WI38 (cell line): ENCODE results near the gene OR5H14.
"Not testable (repeated sequence)": the region's sequence is repeated elsewhere in the genome, so short reads cannot be mapped to it uniquely, and the experiment has no call there.

Source experiments
- H3K4me3 ChIP-seq: 2 replicates; pipeline ENCODE4 v1.5.1; 2011; ENCODE audit warnings: low read depth, mild to moderate bottlenecking, control low read depth, low read length
- TF ChIP-seq, protein P1 (sequence below): IDR thresholded peaks from 2 replicates; pipeline ENCODE4 v1.5.1; 2012; ENCODE audit warnings: low read depth, mild to moderate bottlenecking, control low read depth, low read length

The OR5H14 gene

GRCh38 chr3:98130421-98130820, 16.9 kb upstream of the OR5H14 start, which contains the start of gene OR5H1:
TSS of gene OR5H1 (plus strand) at chr3:98130721. CDS start at chr3:98132698, 1,977 bp downstream.
- TF ChIP-seq, protein P1, sequence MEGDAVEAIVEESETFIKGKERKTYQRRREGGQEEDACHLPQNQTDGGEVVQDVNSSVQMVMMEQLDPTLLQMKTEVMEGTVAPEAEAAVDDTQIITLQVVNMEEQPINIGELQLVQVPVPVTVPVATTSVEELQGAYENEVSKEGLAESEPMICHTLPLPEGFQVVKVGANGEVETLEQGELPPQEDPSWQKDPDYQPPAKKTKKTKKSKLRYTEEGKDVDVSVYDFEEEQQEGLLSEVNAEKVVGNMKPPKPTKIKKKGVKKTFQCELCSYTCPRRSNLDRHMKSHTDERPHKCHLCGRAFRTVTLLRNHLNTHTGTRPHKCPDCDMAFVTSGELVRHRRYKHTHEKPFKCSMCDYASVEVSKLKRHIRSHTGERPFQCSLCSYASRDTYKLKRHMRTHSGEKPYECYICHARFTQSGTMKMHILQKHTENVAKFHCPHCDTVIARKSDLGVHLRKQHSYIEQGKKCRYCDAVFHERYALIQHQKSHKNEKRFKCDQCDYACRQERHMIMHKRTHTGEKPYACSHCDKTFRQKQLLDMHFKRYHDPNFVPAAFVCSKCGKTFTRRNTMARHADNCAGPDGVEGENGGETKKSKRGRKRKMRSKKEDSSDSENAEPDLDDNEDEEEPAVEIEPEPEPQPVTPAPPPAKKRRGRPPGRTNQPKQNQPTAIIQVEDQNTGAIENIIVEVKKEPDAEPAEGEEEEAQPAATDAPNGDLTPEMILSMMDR = no peak
- no peak within 1 kb of the TSS for H3K4me3 ChIP-seq

- H3K4me3 ChIP-seq = no peak overlapping the region
- TF ChIP-seq, protein P1 = no peak
Measured at GRCh38 chr3:98136631-98137030, 10.6 kb upstream of the OR5H14 start.

DNA sequence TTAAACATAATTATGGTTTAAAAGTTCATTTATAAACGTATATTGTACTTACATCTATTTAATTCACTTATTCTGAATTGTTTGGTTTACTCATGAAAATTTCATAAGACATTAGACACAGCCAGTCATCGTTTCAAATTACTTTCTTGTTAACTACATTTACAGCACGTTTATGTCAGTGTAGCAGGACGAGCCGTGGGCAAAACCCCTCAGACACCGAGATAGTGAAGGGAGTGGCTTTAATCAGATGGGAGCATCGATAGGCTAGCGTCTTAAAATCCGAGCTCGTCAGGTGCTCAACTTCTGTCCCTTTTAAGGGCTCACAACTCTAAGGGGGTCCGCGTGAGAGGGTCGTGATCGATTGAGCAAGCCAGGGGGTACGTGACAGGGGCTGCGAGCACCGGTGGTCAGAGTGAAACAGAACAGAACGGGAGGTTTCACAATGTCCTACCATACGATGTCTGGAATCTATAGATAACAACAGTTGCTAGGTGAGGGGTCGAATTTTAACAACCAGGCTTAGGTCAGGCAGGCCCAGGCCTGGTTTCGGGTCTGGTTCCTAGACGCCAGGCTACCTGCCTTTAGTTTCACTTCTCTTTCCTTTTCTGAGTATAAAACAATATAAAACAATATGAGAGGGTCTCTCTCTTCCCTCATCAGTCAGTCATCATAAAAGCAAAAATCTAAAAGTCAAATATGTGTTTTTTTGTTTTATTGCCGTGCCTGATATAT, 9.3 kb upstream of the OR5H14 start:
- H3K4me3 ChIP-seq = not testable (repeated sequence)

- no peak overlapping the region for H3K4me3 ChIP-seq
- TF ChIP-seq, protein P1 = no peak
Measured at GRCh38 chr3:98140531-98140930, 6.7 kb upstream of the OR5H14 start.

DNA sequence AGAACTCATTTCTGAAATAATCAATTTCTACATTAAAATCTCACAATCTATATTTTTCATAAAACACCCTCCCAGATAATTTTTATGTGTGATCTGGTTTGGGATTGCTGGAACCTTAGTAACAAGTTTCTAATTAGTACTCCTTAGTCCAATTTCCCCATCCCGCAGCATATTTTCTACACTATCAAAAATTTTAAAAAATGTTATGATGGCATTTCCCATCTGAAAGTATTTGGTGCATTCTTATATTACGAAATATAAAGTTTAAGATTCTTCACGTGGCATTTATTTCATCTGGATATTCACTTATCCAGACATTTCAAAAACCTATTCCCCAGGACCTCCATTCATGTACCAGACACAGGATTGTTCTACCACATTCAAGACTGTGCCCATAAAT, 1.5 kb downstream of the OR5H14 start:
- TF ChIP-seq, protein P1 = no peak
- H3K4me3 ChIP-seq = no peak overlapping the region

DNA sequence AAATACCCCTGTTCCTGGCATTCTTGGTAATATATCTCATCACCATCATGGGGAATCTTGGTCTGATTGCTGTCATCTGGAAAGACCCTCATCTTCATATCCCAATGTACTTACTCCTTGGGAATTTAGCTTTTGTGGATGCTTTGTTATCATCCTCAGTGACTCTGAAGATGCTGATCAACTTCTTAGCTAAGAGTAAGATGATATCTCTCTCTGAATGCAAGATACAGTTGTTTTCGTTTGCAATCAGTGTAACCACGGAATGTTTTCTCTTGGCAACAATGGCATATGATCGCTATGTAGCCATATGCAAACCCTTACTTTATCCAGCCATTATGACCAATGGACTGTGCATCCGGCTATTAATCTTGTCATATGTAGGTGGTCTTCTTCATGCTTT, 2.2 kb downstream of the OR5H14 start:
- not testable (repeated sequence) for H3K4me3 ChIP-seq

DNA sequence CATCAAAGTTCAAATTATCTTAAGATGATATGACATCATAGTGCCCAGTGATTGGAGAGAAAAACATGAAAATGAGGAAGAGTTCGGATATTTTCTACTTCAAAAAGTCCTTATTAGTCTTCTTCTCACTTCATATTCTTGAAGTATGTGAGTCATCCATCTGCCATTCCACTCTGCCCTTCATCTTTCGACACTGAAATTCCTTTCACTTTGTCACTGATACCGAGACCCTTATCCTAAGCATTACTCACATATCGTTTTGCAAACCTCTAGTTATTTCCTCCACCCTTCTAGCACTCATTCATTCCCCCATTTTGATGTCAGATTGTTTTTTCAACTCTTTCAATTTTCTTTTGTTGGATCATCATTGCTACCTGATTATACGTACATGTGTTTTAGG, 4.0 kb downstream of the OR5H14 start:
- TF ChIP-seq, protein P1 = no peak
- H3K4me3 ChIP-seq = no peak overlapping the region

- TF ChIP-seq, protein P1 = no peak
- H3K4me3 ChIP-seq = no peak within 1 kb of the TSS
Measured at GRCh38 chr3:98166396-98166795, 19.1 kb downstream of the OR5H14 start, which contains the start of gene OR5H15. TSS of gene OR5H15 (plus strand) at chr3:98166696. CDS start at chr3:98168700, 2,004 bp downstream.
